CD4-positive, alpha-beta T cell (primary cell): ENCODE results near the gene PHOSPHO1. TPM values are rescaled to one million over a fixed set of nuclear protein-coding genes. Genes with fewer than 3 reads are reported as not detected.

ENCODE experiments used
- ATAC-seq: fragments of 200-7000 bp; cut with Tn5 transposase; one replicate; pipeline ENCODE4 v1.10.0; 2022; ENCODE audit warnings: mild to moderate bottlenecking; ENCODE audit not compliant: poor library complexity
- CTCF ChIA-PET: fragments of 350-600 bp; sonication (Branson Sonifier 250); formaldehyde crosslinking; loops from one replicate; lab custom pipeline; 2021; ENCODE audit warnings: antibody characterized with exemption, inconsistent platforms; lab: Charles Lee
- POLR2A ChIA-PET: fragments of 350-600 bp; sonication (Branson Sonifier 250); formaldehyde crosslinking; loops from one replicate; lab custom pipeline; 2021; ENCODE audit warnings: antibody characterized with exemption, inconsistent platforms; lab: Charles Lee
- DNase-seq, 14 experiments: peaks; one replicate each; pipeline ENCODE4 v3.0.0-alpha.2; 2013 to 2020; ENCODE audit warnings: mixed read lengths in 2 of 14
- H3K27ac ChIP-seq, 2 donors: one replicate each; pipeline versions ENCODE4 v1.5.1 to v1.7.0; 2013; ENCODE audit warnings: low read length in 2 of 2, low read depth in 1 of 2, mild to moderate bottlenecking in 1 of 2
- H3K27me3 ChIP-seq, 2 experiments: 1 replicate in 1 of 2; 2 replicates in 1 of 2; pipeline versions ENCODE4 v1.6.1 to v1.7.0; 2013; ENCODE audit warnings: low read length in 2 of 2, control low read depth in 1 of 2, mild to moderate bottlenecking in 1 of 2, moderate library complexity in 1 of 2; ENCODE audit not compliant: insufficient read depth in 2 of 2, control insufficient read depth in 1 of 2
- H3K36me3 ChIP-seq: one replicate; pipeline ENCODE4 v1.6.1; 2013; ENCODE audit warnings: low read length, control low read depth; ENCODE audit not compliant: insufficient read depth
- H3K4me1 ChIP-seq: one replicate; pipeline ENCODE4 v1.6.1; 2013; ENCODE audit warnings: low read length, control low read depth; ENCODE audit not compliant: insufficient read depth
- H3K4me3 ChIP-seq: one replicate; pipeline ENCODE4 v1.5.1; 2013; ENCODE audit warnings: mild to moderate bottlenecking, low read length, moderate library complexity
- H3K9me3 ChIP-seq, 2 experiments: 1 replicate in 1 of 2; 2 replicates in 1 of 2; pipeline versions ENCODE4 v1.6.1 to v1.7.0; 2013; ENCODE audit warnings: low read length in 2 of 2, mild to moderate bottlenecking in 2 of 2, control low read depth in 1 of 2, moderate library complexity in 1 of 2; ENCODE audit not compliant: control insufficient read depth in 1 of 2, insufficient read depth in 1 of 2
- H3K27ac Mint-ChIP-seq: one replicate; pipeline ENCODE4 v1.8.0; 2020; ENCODE audit warnings: mixed read lengths
- H3K27me3 Mint-ChIP-seq: one replicate; pipeline ENCODE4 v1.8.0; 2021; ENCODE audit warnings: mixed read lengths
- H3K36me3 Mint-ChIP-seq: one replicate; pipeline ENCODE4 v1.8.0; 2021; ENCODE audit warnings: low read depth, mixed read lengths
- H3K4me1 Mint-ChIP-seq: one replicate; pipeline ENCODE4 v1.8.0; 2021; ENCODE audit warnings: low read depth, mixed read lengths
- H3K4me3 Mint-ChIP-seq: one replicate; pipeline ENCODE4 v1.8.0; 2020; ENCODE audit warnings: mild to moderate bottlenecking, mixed read lengths
- H3K9me3 Mint-ChIP-seq: one replicate; pipeline ENCODE4 v1.8.0; 2020; ENCODE audit warnings: mixed read lengths
- CTCF ChIP-seq: fragments of 200-600 bp; IDR thresholded peaks from one replicate; pipeline ENCODE4 v1.8.0; 2022; ENCODE audit warnings: antibody characterized with exemption, mild to moderate bottlenecking
- intact Hi-C, 2 experiments: fragments of 100-400 bp; cut with DNase I in 1 of 2; cut with micrococcal nuclease in 1 of 2; formaldehyde crosslinking; loops; one replicate each; pipeline versions ENCODE4 v1.15.1 to v1.9.0; 2023 to 2025; cut with DNase I, micrococcal nuclease
- total RNA-seq, 174 experiments: library from RNA in 2 of 174; stranded (reverse) in 2 of 174; gene quantifications; one replicate each; pipeline ENCODE4 v1.2.3 and lab custom pipeline; 2021 to 2026

The PHOSPHO1 gene
- total RNA-seq, 2 experiments from 2014 or later: not detected

- POLR2A ChIA-PET: interaction anchor here (0.6 to 6.6 kb wide), 4 partner anchors 30 to 50 kb away, joined by 3 to 64 read pairs (median 4); no protein-coding TSS in a partner anchor
- Mint-ChIP-seq H3K4me3 (peak overlapping the region; percentile 84), H3K9me3 (no peaks in the 10 kb centered on the region), H3K4me1 (peaks cover 16% of the 10 kb centered on the region), H3K36me3 (no peaks in the 10 kb centered on the region), H3K27ac (no peak overlapping the region), H3K27me3 (peaks cover 16% of the 10 kb centered on the region)
- Histone ChIP-seq H3K27me3 (peaks cover 12 to 16% of the 10 kb centered on the region in 2 experiments), H3K4me1 (peaks cover 31% of the 10 kb centered on the region), H3K4me3 (peak overlapping the region; percentile 78), H3K27ac (no peak overlapping the region), H3K36me3 (no peaks in the 10 kb centered on the region), H3K9me3 (no peaks in the 10 kb centered on the region)
- DNase-seq (no peak), ATAC-seq (peak; percentile 3)
- intact Hi-C loops: loop anchor here in 1 of 2 experiments (2.0 to 5.0 kb wide), 2 partner anchors 37 to 62 kb away; no protein-coding TSS in a partner anchor
- no peak for TF ChIP-seq CTCF
- CTCF ChIA-PET: interaction anchor here (0.7 to 1.9 kb wide), 3 partner anchors 37 to 61 kb away, joined by 3 to 7 read pairs (median 3); no protein-coding TSS in a partner anchor
Measured at GRCh38 chr17:49229805-49230600, 584 bp downstream of the PHOSPHO1 start.

GRCh38 chr17:49229076-49229804, 1.3 kb downstream of the PHOSPHO1 start:
- Histone ChIP-seq H3K4me3 (no peak overlapping the region), H3K27me3 (peaks cover 16% of the 10 kb centered on the region in 2 experiments), H3K4me1 (peaks cover 39% of the 10 kb centered on the region), H3K36me3 (no peaks in the 10 kb centered on the region), H3K9me3 (no peaks in the 10 kb centered on the region), H3K27ac (no peak overlapping the region)
- Mint-ChIP-seq H3K9me3 (no peaks in the 10 kb centered on the region), H3K4me3 (peak overlapping the region; percentile 84), H3K4me1 (peaks cover 20% of the 10 kb centered on the region), H3K27me3 (peaks cover 16% of the 10 kb centered on the region), H3K27ac (no peak overlapping the region), H3K36me3 (no peaks in the 10 kb centered on the region)
- no peak for ATAC-seq
- TF ChIP-seq CTCF: no peak
- CTCF ChIA-PET: interaction anchor here (0.7 to 5.2 kb wide), 4 partner anchors 36 to 62 kb away, joined by 3 to 48 read pairs (median 5); no protein-coding TSS in a partner anchor
- intact Hi-C loops: no loop called here
- no peak for DNase-seq
- POLR2A ChIA-PET: interaction anchor here (0.7 to 6.6 kb wide), 3 partner anchors 37 to 160 kb away, joined by 3 to 64 read pairs (median 5); no protein-coding TSS in a partner anchor
